HG02610 (cell line): ENCODE measurements around the gene GAS7.

Source experiments
- ATAC-seq: cut with Tn5 transposase; IDR thresholded peaks from one replicate; pipeline ENCODE4 v1.9.1; 2021; ENCODE audit warnings: mild to moderate bottlenecking, moderate library complexity; ENCODE audit not compliant: unreplicated experiment

The GAS7 gene

GRCh38 chr17:10139577-10139976 lies 58.8 kb downstream of the GAS7 start:
- ATAC-seq: no peak

- ATAC-seq: no peak
Measured at GRCh38 chr17:10136258-10136981, 62.0 kb downstream of the GAS7 start.

GRCh38 chr17:10135539-10136257 lies 62.7 kb downstream of the GAS7 start:
- no peak for ATAC-seq

GRCh38 chr17:10130677-10131076 lies 67.7 kb downstream of the GAS7 start:
- ATAC-seq: no peak

GRCh38 chr17:10130263-10130662 lies 68.1 kb downstream of the GAS7 start:
- no peak for ATAC-seq

- ATAC-seq: no peak
Measured at GRCh38 chr17:10127819-10128425, 70.5 kb downstream of the GAS7 start.

- ATAC-seq: no peak
Measured at GRCh38 chr17:10126616-10127501, 71.5 kb downstream of the GAS7 start.

GRCh38 chr17:10126276-10126615 lies 72.2 kb downstream of the GAS7 start:
- no peak for ATAC-seq

GRCh38 chr17:10125531-10126275 lies 72.7 kb downstream of the GAS7 start:
- no peak for ATAC-seq

- no peak for ATAC-seq
Measured at GRCh38 chr17:10123093-10123492, 75.3 kb downstream of the GAS7 start.

- ATAC-seq: no peak
Measured at GRCh38 chr17:10121971-10122707, 76.3 kb downstream of the GAS7 start.

GRCh38 chr17:10120749-10121148 lies 77.7 kb downstream of the GAS7 start:
- no peak for ATAC-seq

GRCh38 chr17:10120109-10120485 lies 78.3 kb downstream of the GAS7 start:
- no peak for ATAC-seq

GRCh38 chr17:10119203-10120108 lies 79.0 kb downstream of the GAS7 start:
- no peak for ATAC-seq

GRCh38 chr17:10118788-10119130 lies 79.6 kb downstream of the GAS7 start:
- no peak for ATAC-seq

GRCh38 chr17:10117581-10118001 lies 80.8 kb downstream of the GAS7 start:
- no peak for ATAC-seq

- no peak for ATAC-seq
Measured at GRCh38 chr17:10116753-10117420, 81.5 kb downstream of the GAS7 start.

GRCh38 chr17:10116267-10116666 lies 82.1 kb downstream of the GAS7 start:
- no peak for ATAC-seq
